Dermis blood vessel endothelial cell (primary cell): ENCODE measurements around the gene TPM3. TPM values are rescaled to one million over a fixed set of nuclear protein-coding genes. Genes with fewer than 3 reads are reported as not detected.

Experiments
- total RNA-seq: library from RNA; depleted of rRNA; stranded (reverse); fragments of >200 nt; gene quantifications from 2 replicates; pipeline ENCODE4 v1.2.3, GENCODE V29; 2014

The TPM3 gene
- total RNA-seq, 1 donor from 2014 or later, result 707 TPM

Other genes starting within 250 kb of the TPM3 start
- 17.3 and 18.0 TPM in 2 replicates for gene DENND4B, start 245.4 kb downstream of the TPM3 start, total RNA-seq
- 3.7 and 7.5 TPM in 2 replicates for gene CRTC2, start 233.5 kb downstream of the TPM3 start, total RNA-seq
- gene SLC39A1, start 228.6 kb downstream of the TPM3 start, total RNA-seq, result 153 and 161 TPM in 2 replicates
- gene CREB3L4, start 224.2 kb downstream of the TPM3 start, total RNA-seq, result 11.0 and 13.1 TPM in 2 replicates
- gene JTB, start 214.4 kb downstream of the TPM3 start, total RNA-seq, result 139 and 198 TPM in 2 replicates
- gene RAB13, start 205.8 kb downstream of the TPM3 start, total RNA-seq, result 104 and 112 TPM in 2 replicates
- gene RPS27, start 201.3 kb downstream of the TPM3 start, total RNA-seq, result 348 and 1,017 TPM in 2 replicates
- 0.09 and 0.17 TPM in 2 replicates for gene NUP210L, start 37.0 kb downstream of the TPM3 start, total RNA-seq
- gene CFAP141, start 14.2 kb upstream of the TPM3 start, total RNA-seq, result not detected in 2 replicates
- 47.8 and 97.6 TPM in 2 replicates for gene UBAP2L, start 28.9 kb upstream of the TPM3 start, total RNA-seq
- 69.9 and 99.0 TPM in 2 replicates for gene HAX1, start 80.5 kb upstream of the TPM3 start, total RNA-seq
- gene AQP10, start 129.0 kb upstream of the TPM3 start, total RNA-seq, result not detected in 2 replicates
- 90.0 and 108 TPM in 2 replicates for gene ATP8B2, start 133.4 kb upstream of the TPM3 start, total RNA-seq
- 23.3 and 25.2 TPM in 2 replicates for gene IL6R, start 213.2 kb upstream of the TPM3 start, total RNA-seq